GM12878 (cell line): Measurements from ENCODE around the gene CSE1L. TPM values are rescaled to one million over a fixed set of nuclear protein-coding genes. Genes with fewer than 3 reads are reported as not detected.
A peak's percentile ranks its signal among the peaks of the same experiment; 100 is the strongest.

Experiments
- CBFB ChIP-seq: IDR thresholded peaks from 2 replicates; pipeline ENCODE4 v1.6.1; 2016; ENCODE audit warnings: antibody characterized with exemption, low read depth
- CREB1 ChIP-seq: IDR thresholded peaks from 2 replicates; pipeline ENCODE4 v1.6.1; 2012; ENCODE audit warnings: low read depth, mild to moderate bottlenecking, inconsistent platforms
- HDGF ChIP-seq: fragments of 450-650 bp; IDR thresholded peaks from 2 replicates; pipeline ENCODE4 v1.6.1; 2016; ENCODE audit warnings: antibody characterized with exemption
- IKZF1 ChIP-seq: fragments of 450-650 bp; conservative IDR thresholded peaks from 2 replicates; pipeline ENCODE4 v1.6.1; 2017; ENCODE audit warnings: antibody characterized with exemption, mild to moderate bottlenecking
- KAT2A ChIP-seq: conservative IDR thresholded peaks from 2 replicates; pipeline ENCODE4 v1.6.1; 2011; ENCODE audit warnings: low read depth, low read length; ENCODE audit not compliant: control insufficient read depth
- KLF5 ChIP-seq: fragments of 450-650 bp; IDR thresholded peaks from 2 replicates; pipeline ENCODE4 v1.6.1; 2014; ENCODE audit warnings: mild to moderate bottlenecking; ENCODE audit not compliant: partially characterized antibody
- MEF2B ChIP-seq: fragments of 450-650 bp; IDR thresholded peaks from 2 replicates; pipeline ENCODE4 v1.6.1; 2018; ENCODE audit warnings: mild to moderate bottlenecking, moderate library complexity; ENCODE audit not compliant: partially characterized antibody, poor library complexity, severe bottlenecking
- NBN ChIP-seq: fragments of 450-650 bp; IDR thresholded peaks from 2 replicates; pipeline ENCODE4 v1.6.1; 2016
- RAD21 ChIP-seq: IDR thresholded peaks from 2 replicates; pipeline ENCODE4 v1.6.1; 2011; ENCODE audit warnings: mild to moderate bottlenecking, low read depth, low read length, moderate library complexity; ENCODE audit not compliant: insufficient read depth
- SMARCA5 ChIP-seq: fragments of 450-650 bp; IDR thresholded peaks from 2 replicates; pipeline ENCODE4 v1.6.1; 2017; ENCODE audit warnings: mild to moderate bottlenecking
- SRF ChIP-seq, 2 experiments: IDR thresholded peaks; 2 replicates each; pipeline ENCODE4 v1.6.1; 2011; ENCODE audit warnings: low read depth in 2 of 2, low read length in 2 of 2, mild to moderate bottlenecking in 1 of 2, moderate library complexity in 1 of 2
- TCF12 ChIP-seq: IDR thresholded peaks from 2 replicates; pipeline ENCODE4 v1.6.1; 2011; ENCODE audit warnings: low read depth, mild to moderate bottlenecking, low read length
- YBX1 ChIP-seq: fragments of 450-650 bp; IDR thresholded peaks from 2 replicates; pipeline ENCODE4 v1.6.1; 2016; ENCODE audit warnings: antibody characterized with exemption
- ZNF217 ChIP-seq: fragments of 450-650 bp; IDR thresholded peaks from 2 replicates; pipeline ENCODE4 v1.6.1; 2017; ENCODE audit warnings: antibody characterized with exemption, mild to moderate bottlenecking
- polyA plus RNA-seq, 11 experiments: library from polyadenylated mRNA; depleted of rRNA in 4 of 11; unstranded in 6 of 11; stranded (reverse) in 5 of 11; fragments of >200 nt; fragmentation: Nextera tagmentation in 4 of 11; fragmentation: Illumina TruSeq in 1 of 11; extraction: Ambion mirVana in 4 of 11; extraction: Trizol in 1 of 11; gene quantifications; 1 replicate in 1 of 11; 2 replicates in 10 of 11; pipeline versions ENCODE4 v1.2.1 to v1.2.3, GENCODE V29; 2011 to 2016; ENCODE audit warnings: inconsistent platforms in 2 of 11, missing spikeins in 2 of 11, low read depth in 1 of 11
- total RNA-seq, 4 experiments: library from RNA; depleted of rRNA in 3 of 4; stranded (reverse); fragments of >200 nt in 3 of 4; fragmentation: Illumina TruSeq in 1 of 4; extraction: Trizol in 1 of 4; gene quantifications; 2 replicates each; pipeline versions ENCODE4 v1.2.1 to v1.2.3, GENCODE V29; 2013 to 2021
- TF ChIP-seq, protein P1 (sequence below): fragments of 450-650 bp; IDR thresholded peaks from 2 replicates; pipeline ENCODE4 v1.6.1; 2017; ENCODE audit warnings: mild to moderate bottlenecking, low read depth, inconsistent platforms; ENCODE audit not compliant: poor library complexity, severe bottlenecking
- TF ChIP-seq, protein P2 (sequence below): IDR thresholded peaks from 2 replicates; pipeline ENCODE4 v1.6.1; 2011; ENCODE audit warnings: borderline replicate concordance, low read depth, mild to moderate bottlenecking, moderate library complexity, low read length; ENCODE audit not compliant: insufficient read depth, poor library complexity, severe bottlenecking
- TF ChIP-seq, protein P3 (sequence below): fragments of 450-650 bp; IDR thresholded peaks from 2 replicates; pipeline ENCODE4 v1.6.1; 2016; ENCODE audit warnings: mild to moderate bottlenecking
- TF ChIP-seq, protein P4 (sequence below): fragments of 150-350 bp; IDR thresholded peaks from 2 replicates; pipeline ENCODE4 v1.6.1; 2014; ENCODE audit warnings: mild to moderate bottlenecking, low read depth, low read length
- TF ChIP-seq, protein P5 (sequence below): IDR thresholded peaks from 2 replicates; pipeline ENCODE4 v1.6.1; 2011; ENCODE audit warnings: low read depth, mild to moderate bottlenecking, low read length, moderate library complexity, borderline replicate concordance; ENCODE audit errors: extremely low read depth
- TF ChIP-seq, protein P6 (sequence below): fragments of 450-650 bp; formaldehyde crosslinking; IDR thresholded peaks from 2 replicates; pipeline ENCODE4 v1.4.0; 2022; ENCODE audit warnings: mild to moderate bottlenecking, moderate library complexity

The CSE1L gene
- total and polyA plus RNA-seq, 10 of the 15 experiments (the other 5 are each of a cell fraction or from before 2014, with no cell fraction given) = 72.4 to 213 (median 117) TPM

DNA sequence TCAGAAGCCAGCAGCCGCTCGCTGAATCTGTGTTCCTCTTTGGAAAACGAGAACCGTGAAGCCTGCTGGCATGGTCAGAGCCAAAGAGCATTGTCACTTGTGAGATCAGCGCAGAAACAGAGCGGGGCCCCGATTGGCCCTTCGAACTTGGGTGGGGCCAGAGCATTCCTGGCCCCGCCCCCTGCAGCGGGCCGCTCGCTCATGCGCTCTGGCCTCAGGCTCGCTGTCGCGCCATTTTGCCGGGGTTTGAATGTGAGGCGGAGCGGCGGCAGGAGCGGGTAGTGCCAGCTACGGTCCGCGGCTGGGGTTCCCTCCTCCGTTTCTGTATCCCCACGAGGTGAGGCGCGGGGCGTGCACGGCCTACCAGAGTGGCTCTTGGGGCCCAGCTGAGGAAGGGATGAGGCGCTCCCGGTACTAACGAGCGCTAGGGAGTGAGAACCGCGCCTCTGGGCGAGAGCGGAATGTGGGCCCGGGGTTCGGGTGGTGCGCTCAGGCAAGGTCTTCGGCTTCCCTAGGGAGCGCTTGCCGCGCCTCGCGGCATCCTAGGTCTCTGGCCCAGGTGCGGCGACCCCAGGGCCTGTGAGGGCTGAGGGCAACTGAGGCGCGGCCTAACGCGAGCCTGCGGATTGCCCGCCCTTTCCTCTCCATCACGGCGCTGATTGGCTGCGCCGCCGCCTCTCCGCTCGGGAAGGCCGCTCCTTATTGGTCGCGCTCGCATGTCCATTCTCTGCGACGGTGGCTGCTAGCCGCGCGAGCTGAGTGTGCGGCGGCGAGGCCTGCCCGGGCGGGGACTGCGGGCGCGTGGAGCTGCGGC is at the start of gene CSE1L (continued):
- TF ChIP-seq, protein P1, sequence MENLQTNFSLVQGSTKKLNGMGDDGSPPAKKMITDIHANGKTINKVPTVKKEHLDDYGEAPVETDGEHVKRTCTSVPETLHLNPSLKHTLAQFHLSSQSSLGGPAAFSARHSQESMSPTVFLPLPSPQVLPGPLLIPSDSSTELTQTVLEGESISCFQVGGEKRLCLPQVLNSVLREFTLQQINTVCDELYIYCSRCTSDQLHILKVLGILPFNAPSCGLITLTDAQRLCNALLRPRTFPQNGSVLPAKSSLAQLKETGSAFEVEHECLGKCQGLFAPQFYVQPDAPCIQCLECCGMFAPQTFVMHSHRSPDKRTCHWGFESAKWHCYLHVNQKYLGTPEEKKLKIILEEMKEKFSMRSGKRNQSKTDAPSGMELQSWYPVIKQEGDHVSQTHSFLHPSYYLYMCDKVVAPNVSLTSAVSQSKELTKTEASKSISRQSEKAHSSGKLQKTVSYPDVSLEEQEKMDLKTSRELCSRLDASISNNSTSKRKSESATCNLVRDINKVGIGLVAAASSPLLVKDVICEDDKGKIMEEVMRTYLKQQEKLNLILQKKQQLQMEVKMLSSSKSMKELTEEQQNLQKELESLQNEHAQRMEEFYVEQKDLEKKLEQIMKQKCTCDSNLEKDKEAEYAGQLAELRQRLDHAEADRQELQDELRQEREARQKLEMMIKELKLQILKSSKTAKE = no peak
- TF ChIP-seq CBFB = peak; percentile 41
- TF ChIP-seq, protein P2, sequence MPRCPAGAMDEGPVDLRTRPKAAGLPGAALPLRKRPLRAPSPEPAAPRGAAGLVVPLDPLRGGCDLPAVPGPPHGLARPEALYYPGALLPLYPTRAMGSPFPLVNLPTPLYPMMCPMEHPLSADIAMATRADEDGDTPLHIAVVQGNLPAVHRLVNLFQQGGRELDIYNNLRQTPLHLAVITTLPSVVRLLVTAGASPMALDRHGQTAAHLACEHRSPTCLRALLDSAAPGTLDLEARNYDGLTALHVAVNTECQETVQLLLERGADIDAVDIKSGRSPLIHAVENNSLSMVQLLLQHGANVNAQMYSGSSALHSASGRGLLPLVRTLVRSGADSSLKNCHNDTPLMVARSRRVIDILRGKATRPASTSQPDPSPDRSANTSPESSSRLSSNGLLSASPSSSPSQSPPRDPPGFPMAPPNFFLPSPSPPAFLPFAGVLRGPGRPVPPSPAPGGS = no peak
- TF ChIP-seq TCF12 = peak; percentile 46; the same call in 1 of the 2 replicates
- TF ChIP-seq, protein P3, sequence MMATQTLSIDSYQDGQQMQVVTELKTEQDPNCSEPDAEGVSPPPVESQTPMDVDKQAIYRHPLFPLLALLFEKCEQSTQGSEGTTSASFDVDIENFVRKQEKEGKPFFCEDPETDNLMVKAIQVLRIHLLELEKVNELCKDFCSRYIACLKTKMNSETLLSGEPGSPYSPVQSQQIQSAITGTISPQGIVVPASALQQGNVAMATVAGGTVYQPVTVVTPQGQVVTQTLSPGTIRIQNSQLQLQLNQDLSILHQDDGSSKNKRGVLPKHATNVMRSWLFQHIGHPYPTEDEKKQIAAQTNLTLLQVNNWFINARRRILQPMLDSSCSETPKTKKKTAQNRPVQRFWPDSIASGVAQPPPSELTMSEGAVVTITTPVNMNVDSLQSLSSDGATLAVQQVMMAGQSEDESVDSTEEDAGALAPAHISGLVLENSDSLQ = peak; percentile 98
- TF ChIP-seq CREB1 = peak; percentile 76
- 0 out of 2 replicates have a peak, but pooled peaks have one; percentile 82 for TF ChIP-seq IKZF1
- TF ChIP-seq HDGF = 0 out of 2 replicates have a peak, but pooled peaks have one; percentile 62
- TF ChIP-seq NBN = no peak
- TF ChIP-seq, protein P4, sequence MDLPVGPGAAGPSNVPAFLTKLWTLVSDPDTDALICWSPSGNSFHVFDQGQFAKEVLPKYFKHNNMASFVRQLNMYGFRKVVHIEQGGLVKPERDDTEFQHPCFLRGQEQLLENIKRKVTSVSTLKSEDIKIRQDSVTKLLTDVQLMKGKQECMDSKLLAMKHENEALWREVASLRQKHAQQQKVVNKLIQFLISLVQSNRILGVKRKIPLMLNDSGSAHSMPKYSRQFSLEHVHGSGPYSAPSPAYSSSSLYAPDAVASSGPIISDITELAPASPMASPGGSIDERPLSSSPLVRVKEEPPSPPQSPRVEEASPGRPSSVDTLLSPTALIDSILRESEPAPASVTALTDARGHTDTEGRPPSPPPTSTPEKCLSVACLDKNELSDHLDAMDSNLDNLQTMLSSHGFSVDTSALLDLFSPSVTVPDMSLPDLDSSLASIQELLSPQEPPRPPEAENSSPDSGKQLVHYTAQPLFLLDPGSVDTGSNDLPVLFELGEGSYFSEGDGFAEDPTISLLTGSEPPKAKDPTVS = no peak
- no peak for TF ChIP-seq KAT2A
- no peak for TF ChIP-seq KLF5
- no peak for TF ChIP-seq SMARCA5
- TF ChIP-seq MEF2B = no peak
- no peak for TF ChIP-seq YBX1
- TF ChIP-seq, protein P5, sequence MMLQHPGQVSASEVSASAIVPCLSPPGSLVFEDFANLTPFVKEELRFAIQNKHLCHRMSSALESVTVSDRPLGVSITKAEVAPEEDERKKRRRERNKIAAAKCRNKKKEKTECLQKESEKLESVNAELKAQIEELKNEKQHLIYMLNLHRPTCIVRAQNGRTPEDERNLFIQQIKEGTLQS = no peak
- TF ChIP-seq, protein P6, sequence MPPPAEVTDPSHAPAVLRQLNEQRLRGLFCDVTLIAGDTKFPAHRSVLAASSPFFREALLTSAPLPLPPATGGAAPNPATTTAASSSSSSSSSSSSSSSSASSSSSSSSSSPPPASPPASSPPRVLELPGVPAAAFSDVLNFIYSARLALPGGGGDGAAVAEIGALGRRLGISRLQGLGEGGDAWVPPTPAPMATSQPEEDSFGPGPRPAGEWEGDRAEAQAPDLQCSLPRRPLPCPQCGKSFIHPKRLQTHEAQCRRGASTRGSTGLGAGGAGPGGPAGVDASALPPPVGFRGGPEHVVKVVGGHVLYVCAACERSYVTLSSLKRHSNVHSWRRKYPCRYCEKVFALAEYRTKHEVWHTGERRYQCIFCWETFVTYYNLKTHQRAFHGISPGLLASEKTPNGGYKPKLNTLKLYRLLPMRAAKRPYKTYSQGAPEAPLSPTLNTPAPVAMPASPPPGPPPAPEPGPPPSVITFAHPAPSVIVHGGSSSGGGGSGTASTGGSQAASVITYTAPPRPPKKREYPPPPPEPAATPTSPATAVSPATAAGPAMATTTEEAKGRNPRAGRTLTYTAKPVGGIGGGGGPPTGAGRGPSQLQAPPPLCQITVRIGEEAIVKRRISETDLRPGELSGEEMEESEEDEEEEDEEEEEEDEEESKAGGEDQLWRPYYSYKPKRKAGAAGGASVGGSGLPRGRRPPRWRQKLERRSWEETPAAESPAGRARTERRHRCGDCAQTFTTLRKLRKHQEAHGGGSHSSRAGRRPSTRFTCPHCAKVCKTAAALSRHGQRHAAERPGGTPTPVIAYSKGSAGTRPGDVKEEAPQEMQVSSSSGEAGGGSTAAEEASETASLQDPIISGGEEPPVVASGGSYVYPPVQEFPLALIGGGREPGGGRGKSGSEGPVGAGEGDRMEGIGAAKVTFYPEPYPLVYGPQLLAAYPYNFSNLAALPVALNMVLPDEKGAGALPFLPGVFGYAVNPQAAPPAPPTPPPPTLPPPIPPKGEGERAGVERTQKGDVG (CRISPR knock-in tag) = no peak
- TF ChIP-seq SRF (IDR thresholded peaks at IDR 0.05; ENCODE audit: low read depth in 2 of 2, low read length in 2 of 2) = no peak; a peak in 1 of 4 replicates
- TF ChIP-seq ZNF217 = no peak
- no peak for TF ChIP-seq RAD21
